H9 (cell line): ENCODE data around the gene LPP. TPM values are rescaled to one million over a fixed set of nuclear protein-coding genes. Genes with fewer than 3 reads are reported as not detected.

Source experiments
- DNase-seq: peaks from one replicate; pipeline ENCODE4 v3.0.0-alpha.2; 2017
- H2AFZ ChIP-seq: one replicate; pipeline ENCODE4 v1.6.1; 2013; ENCODE audit warnings: mild to moderate bottlenecking, low read length, control low read depth, moderate library complexity
- H2AK5ac ChIP-seq: 2 replicates; pipeline ENCODE4 v1.6.1; 2013; ENCODE audit warnings: low read length, control low read depth, mixed read lengths; ENCODE audit not compliant: insufficient read length
- H2BK120ac ChIP-seq: one replicate; pipeline ENCODE4 v1.6.1; 2013; ENCODE audit warnings: low read depth, mild to moderate bottlenecking, low read length, control low read depth, inconsistent platforms; ENCODE audit not compliant: poor library complexity, severe bottlenecking
- H2BK12ac ChIP-seq: 2 replicates; pipeline ENCODE4 v1.6.1; 2013; ENCODE audit warnings: low read length, control low read depth, mixed read lengths, low read depth; ENCODE audit not compliant: insufficient read length
- H2BK15ac ChIP-seq: 2 replicates; pipeline ENCODE4 v1.6.1; 2013; ENCODE audit warnings: low read depth, low read length, control low read depth
- H2BK20ac ChIP-seq: one replicate; pipeline ENCODE4 v1.6.1; 2013; ENCODE audit warnings: low read depth, mild to moderate bottlenecking, low read length, control low read depth, inconsistent platforms; ENCODE audit not compliant: poor library complexity, severe bottlenecking
- H2BK5ac ChIP-seq: 2 replicates; pipeline ENCODE4 v1.6.1; 2013; ENCODE audit warnings: low read length, control low read depth, mixed read lengths; ENCODE audit not compliant: insufficient read length
- H3K14ac ChIP-seq: 2 replicates; pipeline ENCODE4 v1.6.1; 2013; ENCODE audit warnings: low read length, control low read depth; ENCODE audit not compliant: insufficient read depth
- H3K18ac ChIP-seq: 2 replicates; pipeline ENCODE4 v1.6.1; 2013; ENCODE audit warnings: low read depth, mild to moderate bottlenecking, mixed read lengths, low read length, control low read depth; ENCODE audit not compliant: insufficient read length
- H3K23ac ChIP-seq: 2 replicates; pipeline ENCODE4 v1.6.1; 2013; ENCODE audit warnings: low read length, control low read depth, mixed read lengths, low read depth; ENCODE audit not compliant: insufficient read length
- H3K23me2 ChIP-seq: 2 replicates; pipeline ENCODE4 v1.6.1; 2013; ENCODE audit warnings: low read depth, mild to moderate bottlenecking, mixed read lengths, low read length, control low read depth; ENCODE audit not compliant: insufficient read length, poor library complexity, severe bottlenecking
- H3K27ac ChIP-seq: 2 replicates; pipeline ENCODE4 v1.5.1; 2013; ENCODE audit warnings: low read length, control low read depth, mixed read lengths, low read depth; ENCODE audit not compliant: insufficient read length
- H3K27me3 ChIP-seq: 2 replicates; pipeline ENCODE4 v1.6.1; 2013; ENCODE audit warnings: low read length, control low read depth, inconsistent platforms; ENCODE audit not compliant: insufficient read depth
- H3K4ac ChIP-seq: 2 replicates; pipeline ENCODE4 v1.6.1; 2013; ENCODE audit warnings: low read depth, mild to moderate bottlenecking, control low read depth, inconsistent platforms, low read length, moderate library complexity
- H3K4me1 ChIP-seq: 2 replicates; pipeline ENCODE4 v1.6.1; 2013; ENCODE audit warnings: low read length, control low read depth, inconsistent platforms; ENCODE audit not compliant: insufficient read depth
- H3K4me2 ChIP-seq: 2 replicates; pipeline ENCODE4 v1.6.1; 2013; ENCODE audit warnings: low read length, control low read depth, mixed read lengths; ENCODE audit not compliant: insufficient read length, insufficient read depth
- H3K56ac ChIP-seq: 2 replicates; pipeline ENCODE4 v1.6.1; 2013; ENCODE audit warnings: low read depth, mild to moderate bottlenecking, mixed read lengths, low read length, control low read depth; ENCODE audit not compliant: insufficient read length
- H3K79me1 ChIP-seq: 2 replicates; pipeline ENCODE4 v1.6.1; 2013; ENCODE audit warnings: low read depth, mild to moderate bottlenecking, moderate library complexity, low read length, control low read depth, inconsistent platforms; ENCODE audit not compliant: insufficient read depth, poor library complexity, severe bottlenecking
- H3K79me2 ChIP-seq: 2 replicates; pipeline ENCODE4 v1.6.1; 2013; ENCODE audit warnings: low read length, control low read depth, inconsistent platforms; ENCODE audit not compliant: insufficient read depth
- H3K9ac ChIP-seq: 2 replicates; pipeline ENCODE4 v1.6.1; 2013; ENCODE audit warnings: low read length, control low read depth, mixed read lengths; ENCODE audit not compliant: insufficient read length; ENCODE audit errors: extremely low read depth
- H3K9me3 ChIP-seq: one replicate; pipeline ENCODE4 v1.6.1; 2013; ENCODE audit warnings: low read depth, low read length, inconsistent platforms; ENCODE audit not compliant: control insufficient read depth
- H3T11ph ChIP-seq: one replicate; pipeline ENCODE4 v1.6.1; 2013; ENCODE audit warnings: mild to moderate bottlenecking, low read length, control low read depth, inconsistent platforms
- H4K20me1 ChIP-seq: one replicate; pipeline ENCODE4 v1.6.1; 2013; ENCODE audit not compliant: control insufficient read depth, insufficient read length, insufficient read depth
- H4K5ac ChIP-seq: 2 replicates; pipeline ENCODE4 v1.6.1; 2013; ENCODE audit warnings: low read depth, mild to moderate bottlenecking, mixed read lengths, low read length, control low read depth; ENCODE audit not compliant: insufficient read length
- H4K8ac ChIP-seq: replicated peaks from 2 replicates; pipeline ENCODE4 v1.6.1; 2013; ENCODE audit warnings: low read length, control low read depth, mixed read lengths, low read depth; ENCODE audit not compliant: insufficient read length
- H4K91ac ChIP-seq: 2 replicates; pipeline ENCODE4 v1.6.1; 2013; ENCODE audit warnings: low read depth, mild to moderate bottlenecking, moderate library complexity, mixed read lengths, low read length, control low read depth; ENCODE audit not compliant: insufficient read length
- H3K27ac Mint-ChIP-seq, 3 experiments: 2 replicates in 2 of 3; 3 replicates in 1 of 3; pipeline ENCODE4 v1.8.0; 2020 to 2021; ENCODE audit warnings: mixed read lengths in 3 of 3, mild to moderate bottlenecking in 1 of 3, moderate library complexity in 1 of 3
- H3K27me3 Mint-ChIP-seq: 2 replicates; pipeline ENCODE4 v1.8.0; 2021; ENCODE audit warnings: low read depth, mild to moderate bottlenecking, moderate library complexity, mixed read lengths
- H3K36me3 Mint-ChIP-seq, 3 experiments: 2 replicates in 2 of 3; 3 replicates in 1 of 3; pipeline ENCODE4 v1.8.0; 2020 to 2021; ENCODE audit warnings: low read depth in 3 of 3, mixed read lengths in 3 of 3; ENCODE audit not compliant: insufficient read depth in 1 of 3
- H3K4me1 Mint-ChIP-seq, 2 experiments: 2 replicates each; pipeline ENCODE4 v1.8.0; 2020; ENCODE audit warnings: mixed read lengths in 2 of 2
- H3K4me3 Mint-ChIP-seq, 2 experiments: 2 replicates in 1 of 2; 3 replicates in 1 of 2; pipeline ENCODE4 v1.8.0; 2020 to 2021; ENCODE audit warnings: mild to moderate bottlenecking in 2 of 2, mixed read lengths in 2 of 2, moderate library complexity in 1 of 2
- H3K9me3 Mint-ChIP-seq, 2 experiments: 2 replicates in 1 of 2; 3 replicates in 1 of 2; pipeline ENCODE4 v1.8.0; 2020; ENCODE audit warnings: mild to moderate bottlenecking in 2 of 2, mixed read lengths in 2 of 2, moderate library complexity in 1 of 2
- CTCF ChIP-seq: fragments of 200-600 bp; sonication (generic); conservative IDR thresholded peaks from 3 replicates; pipeline ENCODE4 v1.8.0; 2021; ENCODE audit warnings: antibody characterized with exemption, mild to moderate bottlenecking
- WGBS: extraction: QIAGEN DNeasy Blood & Tissue Kit; methylation state at CpG from one replicate; pipeline ENCODE4 v1.1.7; 2013; ENCODE audit warnings: missing lambda C conversion rate, low lambda C conversion rate, mixed read lengths; ENCODE audit not compliant: insufficient read length; ENCODE audit errors: extremely low coverage; 5-methylcytosine and 5-hydroxymethylcytosine counted together
- total RNA-seq: library from RNA; stranded (reverse); gene quantifications from 2 replicates; pipeline ENCODE4 v1.2.1, GENCODE V29; 2021

The LPP gene
- total RNA-seq, 1 experiment from 2014 or later: 64.6 TPM

GRCh38 chr3:188295876-188296275, 141.9 kb downstream of the LPP start:
- Histone ChIP-seq H3K27ac (no peak overlapping the region), H3T11ph (no peak overlapping the region), H3K79me2 (no peaks in the 10 kb centered on the region), H3K27me3 (no peaks in the 10 kb centered on the region), H3K56ac (no peak overlapping the region), H3K79me1 (no peaks in the 10 kb centered on the region), H4K5ac (no peak overlapping the region), H2BK120ac (no peak overlapping the region), H4K8ac (no peak overlapping the region), H3K23me2 (no peaks in the 10 kb centered on the region), H2BK15ac (no peak overlapping the region), H2BK5ac (no peak overlapping the region), H4K91ac (no peak overlapping the region), H3K23ac (no peak overlapping the region), H2BK12ac (no peak overlapping the region), H3K9me3 (no peaks in the 10 kb centered on the region), H2AFZ (no peak overlapping the region), H3K14ac (no peak overlapping the region), H2BK20ac (no peak overlapping the region), H3K4ac (no peak overlapping the region), H3K4me2 (no peak overlapping the region), H3K4me1 (peaks cover 10% of the 10 kb centered on the region; the same call in 1 of the 2 replicates), H3K18ac (no peak overlapping the region), H4K20me1 (no peaks in the 10 kb centered on the region), H3K9ac (no peak overlapping the region), H2AK5ac (no peak overlapping the region)
- H3K4me3 Mint-ChIP-seq: no peak overlapping the region
- no peak for TF ChIP-seq CTCF
- no peak for DNase-seq
- H3K27me3 Mint-ChIP-seq: no peaks in the 10 kb centered on the region
- no peaks in the 10 kb centered on the region for H3K36me3 Mint-ChIP-seq
- no CpG with 5 or more reads among the region's 3 CpGs for WGBS
- peaks cover 37 to 47% of the 10 kb centered on the region in 2 experiments for H3K4me1 Mint-ChIP-seq
- no peaks in the 10 kb centered on the region for H3K9me3 Mint-ChIP-seq
- peak overlapping the region in 1 of 3 experiments; percentile 31; a peak in 1 of 7 replicates for H3K27ac Mint-ChIP-seq
